Measurements from ENCODE around the gene PCBP3.

PCBP3 gene

GRCh38 chr21:45741691-45742090, 98.2 kb downstream of the PCBP3 start:
- Histone ChIP-seq H3K36me3 (ENCODE audit: insufficient read depth, insufficient read length, low read length) (peaks cover 7% of the 10 kb centered on the region), H3K9me3 (ENCODE audit: insufficient read depth, low read length) (peaks cover 5% of the 10 kb centered on the region; the same call in 1 of the 2 replicates), H3K4me3 (ENCODE audit: insufficient read length, low read depth) (no peak overlapping the region), H3K9ac (ENCODE audit: insufficient read length, low read depth) (no peak overlapping the region), H3K4me1 (ENCODE audit: insufficient read depth, insufficient read length) (no peaks in the 10 kb centered on the region), H3K27me3 (ENCODE audit: insufficient read depth, insufficient read length) (no peaks in the 10 kb centered on the region)
- TF ChIP-seq YY1 (IDR thresholded peaks at IDR 0.05; ENCODE audit: insufficient read depth, insufficient read length) (no peak), ZNF274 (IDR thresholded peaks at IDR 0.05; ENCODE audit: low read depth, low read length) (no peak), SUZ12 (IDR thresholded peaks at IDR 0.05; ENCODE audit: extremely low read depth, insufficient read depth, insufficient read length) (no peak)
- DNase-seq (ENCODE audit: low read depth, low spot score) = no peak

DNA sequence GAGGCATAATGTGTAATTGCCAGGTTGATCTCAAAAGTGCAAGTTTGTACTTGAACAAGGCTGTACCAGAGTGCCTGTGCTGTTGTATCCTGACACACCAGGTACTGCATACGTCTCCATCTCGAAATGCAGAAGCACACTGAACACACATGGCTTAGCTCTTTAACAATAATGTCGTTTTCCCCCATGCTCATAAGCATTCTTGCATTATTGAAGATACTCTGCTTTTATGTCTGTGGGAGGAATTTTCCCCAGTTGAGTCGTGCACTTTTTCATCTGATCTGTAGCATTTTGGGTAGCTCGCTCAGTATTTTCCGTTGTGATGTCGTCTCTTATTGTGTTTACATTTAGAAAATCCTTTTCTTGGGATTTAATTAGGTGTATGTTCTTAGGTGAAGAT, 98.7 kb downstream of the PCBP3 start:
- no peak for DNase-seq (ENCODE audit: low read depth, low spot score)
- no peak overlapping the region for H3K9ac ChIP-seq (ENCODE audit: insufficient read length, low read depth)
- no peak overlapping the region for H3K4me3 ChIP-seq (ENCODE audit: insufficient read length, low read depth)
- H3K9me3 ChIP-seq (ENCODE audit: insufficient read depth, low read length) = peaks cover 5% of the 10 kb centered on the region; the same call in 1 of the 2 replicates
- no peaks in the 10 kb centered on the region for H3K4me1 ChIP-seq (ENCODE audit: insufficient read depth, insufficient read length)
- no peaks in the 10 kb centered on the region for H3K27me3 ChIP-seq (ENCODE audit: insufficient read depth, insufficient read length)
- no peak for TF ChIP-seq YY1 (IDR thresholded peaks at IDR 0.05; ENCODE audit: insufficient read depth, insufficient read length)
- no peak for TF ChIP-seq ZNF274 (IDR thresholded peaks at IDR 0.05; ENCODE audit: low read depth, low read length)
- TF ChIP-seq SUZ12 (IDR thresholded peaks at IDR 0.05; ENCODE audit: extremely low read depth, insufficient read depth, insufficient read length) = no peak
- peaks cover 7% of the 10 kb centered on the region for H3K36me3 ChIP-seq (ENCODE audit: insufficient read depth, insufficient read length, low read length)

DNA sequence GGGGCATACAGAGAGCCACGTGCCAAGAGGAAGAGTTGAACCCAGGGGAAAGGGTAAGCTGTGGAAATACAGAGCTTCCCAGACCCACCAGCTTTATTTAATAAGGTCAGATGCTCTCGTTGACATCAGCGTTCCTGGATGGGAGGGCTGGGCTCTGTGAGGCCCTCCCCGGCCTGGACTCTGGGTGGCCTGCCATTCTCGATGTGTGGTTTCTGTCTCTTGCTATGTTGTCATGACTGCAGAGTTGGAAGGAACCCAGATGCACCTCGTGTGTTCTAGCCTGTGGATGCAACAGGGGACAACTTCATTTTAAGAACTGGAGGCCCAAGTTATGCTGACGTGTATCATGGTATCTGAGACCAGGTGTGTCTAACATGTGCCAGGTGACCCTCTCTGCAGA, 101.7 kb downstream of the PCBP3 start:
- no peak for DNase-seq (ENCODE audit: low read depth, low spot score)
- no peak for TF ChIP-seq YY1 (IDR thresholded peaks at IDR 0.05; ENCODE audit: insufficient read depth, insufficient read length)
- no peak for TF ChIP-seq ZNF274 (IDR thresholded peaks at IDR 0.05; ENCODE audit: low read depth, low read length)
- TF ChIP-seq SUZ12 (IDR thresholded peaks at IDR 0.05; ENCODE audit: extremely low read depth, insufficient read depth, insufficient read length) = no peak
- peaks cover 8% of the 10 kb centered on the region for H3K4me1 ChIP-seq (ENCODE audit: insufficient read depth, insufficient read length)
- H3K9me3 ChIP-seq (ENCODE audit: insufficient read depth, low read length) = peaks cover 5% of the 10 kb centered on the region; the same call in 1 of the 2 replicates
- H3K36me3 ChIP-seq (ENCODE audit: insufficient read depth, insufficient read length, low read length) = peaks cover 7% of the 10 kb centered on the region
- no peak overlapping the region for H3K4me3 ChIP-seq (ENCODE audit: insufficient read length, low read depth)
- H3K27me3 ChIP-seq (ENCODE audit: insufficient read depth, insufficient read length) = no peaks in the 10 kb centered on the region
- H3K9ac ChIP-seq (ENCODE audit: insufficient read length, low read depth) = no peak overlapping the region

DNA sequence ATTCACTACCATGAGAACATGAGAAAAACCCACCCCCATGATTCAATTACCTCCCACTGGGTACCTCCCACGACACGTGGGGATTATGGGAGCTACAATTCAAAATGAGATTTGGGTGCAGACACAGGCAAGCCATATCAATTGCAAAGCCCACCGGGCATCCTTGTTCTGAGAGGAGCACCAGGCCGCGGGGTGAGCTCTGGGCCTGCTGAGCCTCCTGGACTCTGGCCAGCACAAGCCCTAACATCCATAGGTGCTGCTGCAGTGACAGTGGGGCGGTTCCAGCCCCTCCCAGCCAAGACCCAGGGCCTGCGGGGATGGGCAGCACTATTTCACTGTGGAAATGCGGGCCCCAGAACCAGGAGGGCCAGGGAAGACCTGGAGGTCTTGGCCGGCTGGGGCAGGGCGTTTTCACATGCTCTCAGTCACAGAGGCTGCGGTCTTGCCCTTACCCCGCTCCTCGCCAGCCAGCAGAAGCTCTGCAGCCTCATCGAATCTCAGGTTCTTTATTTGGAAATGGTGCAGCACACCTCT, 103.8 kb downstream of the PCBP3 start:
- Histone ChIP-seq H3K36me3 (ENCODE audit: insufficient read depth, insufficient read length, low read length) (peaks cover 12% of the 10 kb centered on the region), H3K4me3 (ENCODE audit: insufficient read length, low read depth) (no peak overlapping the region), H3K27me3 (ENCODE audit: insufficient read depth, insufficient read length) (no peaks in the 10 kb centered on the region), H3K4me1 (ENCODE audit: insufficient read depth, insufficient read length) (peaks cover 8% of the 10 kb centered on the region), H3K9ac (ENCODE audit: insufficient read length, low read depth) (peak overlapping the region; percentile 2), H3K9me3 (ENCODE audit: insufficient read depth, low read length) (peaks cover 5% of the 10 kb centered on the region; the same call in 1 of the 2 replicates)
- no peak for DNase-seq (ENCODE audit: low read depth, low spot score)
- TF ChIP-seq YY1 (IDR thresholded peaks at IDR 0.05; ENCODE audit: insufficient read depth, insufficient read length) (no peak), SUZ12 (IDR thresholded peaks at IDR 0.05; ENCODE audit: extremely low read depth, insufficient read depth, insufficient read length) (no peak), ZNF274 (IDR thresholded peaks at IDR 0.05; ENCODE audit: low read depth, low read length) (no peak)

DNA sequence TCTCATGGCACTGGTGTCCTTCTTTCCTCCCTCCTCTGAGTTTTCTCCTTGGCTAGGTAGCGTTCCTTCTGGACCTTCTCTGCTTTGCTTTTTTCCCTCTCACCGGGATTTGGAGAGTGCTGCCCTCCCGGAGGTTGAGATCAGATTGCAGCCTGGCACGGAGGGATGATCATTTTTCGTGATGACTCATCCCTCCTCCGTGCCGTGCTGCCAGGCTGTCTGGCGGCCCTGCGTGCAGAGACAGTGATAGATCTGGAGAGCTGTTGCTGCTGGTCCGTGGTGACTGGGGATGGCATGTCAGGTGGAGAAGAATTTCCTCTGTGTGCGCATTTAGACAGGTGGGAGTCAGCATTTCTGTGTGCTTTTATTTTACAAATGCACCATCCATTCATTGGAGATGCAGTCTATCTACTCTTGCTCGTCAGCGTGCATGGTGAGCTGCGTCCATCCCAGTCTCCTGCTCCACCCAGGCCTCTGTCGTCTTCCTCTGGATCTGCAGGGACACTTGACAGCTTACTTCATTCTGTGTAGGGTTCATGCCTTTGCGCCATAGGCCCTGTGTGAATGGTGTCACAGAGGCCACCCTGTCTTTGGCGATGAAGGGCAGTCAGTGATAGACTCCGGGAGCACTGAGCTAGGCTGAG, 104.4 kb downstream of the PCBP3 start:
- H3K36me3 ChIP-seq (ENCODE audit: insufficient read depth, insufficient read length, low read length) = peaks cover 12% of the 10 kb centered on the region
- peak overlapping the region; percentile 2 for H3K9ac ChIP-seq (ENCODE audit: insufficient read length, low read depth)
- DNase-seq (ENCODE audit: low read depth, low spot score) = no peak
- H3K9me3 ChIP-seq (ENCODE audit: insufficient read depth, low read length) = peaks cover 5% of the 10 kb centered on the region; the same call in 1 of the 2 replicates
- H3K27me3 ChIP-seq (ENCODE audit: insufficient read depth, insufficient read length) = no peaks in the 10 kb centered on the region
- H3K4me3 ChIP-seq (ENCODE audit: insufficient read length, low read depth) = no peak overlapping the region
- peaks cover 8% of the 10 kb centered on the region for H3K4me1 ChIP-seq (ENCODE audit: insufficient read depth, insufficient read length)
- TF ChIP-seq SUZ12 (IDR thresholded peaks at IDR 0.05; ENCODE audit: extremely low read depth, insufficient read depth, insufficient read length) (no peak), YY1 (IDR thresholded peaks at IDR 0.05; ENCODE audit: insufficient read depth, insufficient read length) (no peak), ZNF274 (IDR thresholded peaks at IDR 0.05; ENCODE audit: low read depth, low read length) (no peak)

DNA sequence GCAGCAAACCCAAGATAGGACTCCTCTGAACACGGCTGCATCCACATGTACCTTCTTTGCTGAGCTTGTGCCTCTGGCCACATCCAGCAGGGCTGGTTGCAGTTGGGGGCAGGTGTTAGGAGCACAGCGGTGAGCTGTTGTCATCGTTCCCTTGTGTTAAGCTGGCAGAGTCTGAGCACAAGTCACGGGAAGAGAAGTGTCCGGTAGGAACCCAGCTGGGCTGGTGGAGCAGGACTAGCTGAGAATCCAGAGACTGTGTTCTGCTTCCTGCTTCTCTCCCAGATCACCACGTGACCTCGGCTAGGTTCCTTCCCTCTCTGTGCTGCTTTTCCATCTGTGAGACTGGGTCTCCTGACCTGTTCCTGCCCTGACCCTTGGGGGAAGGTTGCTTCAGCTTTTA, 105.1 kb downstream of the PCBP3 start:
- Histone ChIP-seq H3K9me3 (ENCODE audit: insufficient read depth, low read length) (peaks cover 5% of the 10 kb centered on the region; the same call in 1 of the 2 replicates), H3K36me3 (ENCODE audit: insufficient read depth, insufficient read length, low read length) (peaks cover 12% of the 10 kb centered on the region), H3K9ac (ENCODE audit: insufficient read length, low read depth) (no peak overlapping the region), H3K27me3 (ENCODE audit: insufficient read depth, insufficient read length) (no peaks in the 10 kb centered on the region), H3K4me1 (ENCODE audit: insufficient read depth, insufficient read length) (peaks cover 8% of the 10 kb centered on the region), H3K4me3 (ENCODE audit: insufficient read length, low read depth) (no peak overlapping the region)
- TF ChIP-seq ZNF274 (IDR thresholded peaks at IDR 0.05; ENCODE audit: low read depth, low read length) (no peak), SUZ12 (IDR thresholded peaks at IDR 0.05; ENCODE audit: extremely low read depth, insufficient read depth, insufficient read length) (no peak)
- DNase-seq (ENCODE audit: low read depth, low spot score) = no peak

DNA sequence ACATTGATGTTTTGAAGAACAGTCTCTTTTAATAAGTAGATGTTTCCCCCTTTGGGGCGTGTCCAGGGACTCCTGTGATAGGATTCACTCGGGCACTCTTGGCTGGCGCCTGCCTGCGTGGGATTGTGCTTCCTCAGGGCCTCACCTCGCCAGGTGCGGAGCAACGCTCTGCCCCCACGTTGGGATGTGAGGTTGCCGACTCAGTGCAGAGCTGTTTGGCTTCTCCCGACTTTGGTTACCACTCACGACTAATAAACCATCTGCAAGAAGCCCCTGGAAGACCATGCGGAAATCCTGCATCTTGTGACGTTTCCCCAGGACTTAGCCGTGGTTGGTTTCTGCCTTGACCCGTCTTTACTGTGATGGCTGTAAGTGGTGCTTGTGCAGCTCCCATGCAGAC, 106.4 kb downstream of the PCBP3 start:
- DNase-seq (ENCODE audit: low read depth, low spot score) = no peak

More for the DNA sequence above, 106.4 kb downstream of the PCBP3 start:
- no peaks in the 10 kb centered on the region for H3K27me3 ChIP-seq (ENCODE audit: insufficient read depth, insufficient read length)
- peaks cover 8% of the 10 kb centered on the region for H3K4me1 ChIP-seq (ENCODE audit: insufficient read depth, insufficient read length)
- peaks cover 5% of the 10 kb centered on the region; the same call in 1 of the 2 replicates for H3K9me3 ChIP-seq (ENCODE audit: insufficient read depth, low read length)
- H3K9ac ChIP-seq (ENCODE audit: insufficient read length, low read depth) = no peak overlapping the region
- H3K4me3 ChIP-seq (ENCODE audit: insufficient read length, low read depth) = no peak overlapping the region
- peaks cover 12% of the 10 kb centered on the region for H3K36me3 ChIP-seq (ENCODE audit: insufficient read depth, insufficient read length, low read length)
- TF ChIP-seq ZNF274 (IDR thresholded peaks at IDR 0.05; ENCODE audit: low read depth, low read length) (no peak), YY1 (IDR thresholded peaks at IDR 0.05; ENCODE audit: insufficient read depth, insufficient read length) (no peak), SUZ12 (IDR thresholded peaks at IDR 0.05; ENCODE audit: extremely low read depth, insufficient read depth, insufficient read length) (no peak)
